Skin of body (tissue), 2 donors: Measurements from ENCODE around the gene HMBS. TPM values are rescaled to one million over a fixed set of nuclear protein-coding genes. Genes with fewer than 3 reads are reported as not detected.
A peak's percentile ranks its signal among the peaks of the same experiment; 100 is the strongest.
"Not testable (repeated sequence)": the region's sequence is repeated elsewhere in the genome, so short reads cannot be mapped to it uniquely, and the experiment has no call there.

Experiments used
- DNase-seq: peaks from one replicate; lab custom pipeline; 2025; lab: John Stamatoyannopoulos, UW
- total RNA-seq: library from RNA; depleted of rRNA; stranded (reverse); fragments of >200 nt; gene quantifications from one replicate; pipeline ENCODE4 v1.2.3, GENCODE V29; 2014

The HMBS gene
- 10.5 TPM for total RNA-seq

DNA sequence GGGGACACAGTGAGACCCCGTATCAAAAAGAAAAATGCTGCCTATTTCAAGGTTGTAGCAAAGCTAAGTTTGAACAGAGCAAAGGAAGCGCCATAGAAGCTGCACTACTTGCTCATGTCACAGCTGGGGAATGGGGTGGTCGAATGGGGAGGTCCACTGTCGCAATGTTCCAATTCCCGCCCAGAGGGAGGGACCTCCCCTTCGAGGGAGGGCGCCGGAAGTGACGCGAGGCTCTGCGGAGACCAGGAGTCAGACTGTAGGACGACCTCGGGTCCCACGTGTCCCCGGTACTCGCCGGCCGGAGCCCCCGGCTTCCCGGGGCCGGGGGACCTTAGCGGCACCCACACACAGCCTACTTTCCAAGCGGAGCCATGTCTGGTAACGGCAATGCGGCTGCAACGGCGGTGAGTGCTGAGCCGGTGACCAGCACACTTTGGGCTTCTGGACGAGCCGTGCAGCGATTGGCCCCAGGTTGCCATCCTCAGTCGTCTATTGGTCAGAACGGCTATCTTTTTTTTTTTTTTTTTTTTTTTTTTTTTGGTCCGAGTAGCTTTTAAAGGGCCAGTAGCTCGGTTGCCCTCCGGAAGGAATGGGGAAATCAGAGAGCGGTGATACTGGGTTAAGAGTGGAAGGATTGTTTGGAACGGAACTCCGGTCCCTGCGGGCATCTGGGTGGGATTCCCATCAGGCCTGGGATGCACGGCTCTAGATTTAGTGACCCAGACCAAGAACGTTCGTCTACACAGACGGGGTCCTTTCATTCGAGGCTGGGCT lies at the start of gene HMBS:
Gene HMBS, plus strand, starts transcription at position 219 of the 774 bp plus-strand sequence. Its CDS starts 153 bp downstream, at position 372.
- DNase-seq: peak; percentile 97

DNA sequence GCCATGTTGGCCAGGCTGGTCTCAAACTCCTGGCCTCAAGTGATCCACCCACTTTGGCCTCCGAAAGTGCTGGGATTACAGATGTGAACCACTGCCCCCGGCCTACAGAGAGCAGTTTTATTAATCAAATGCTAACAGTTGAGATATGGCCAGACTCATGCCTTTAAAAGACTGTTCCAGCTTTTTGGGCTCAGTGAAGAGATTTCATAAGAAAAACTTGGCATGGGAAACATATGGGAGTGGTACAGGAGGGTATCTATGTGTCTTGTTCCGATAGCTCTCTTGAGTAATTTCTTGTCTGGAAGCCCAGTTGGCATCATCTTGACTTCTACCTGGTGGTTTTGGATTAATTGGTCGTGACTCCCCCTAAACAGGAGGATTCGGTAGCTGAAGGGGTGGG lies 45.8 kb upstream of the HMBS start:
- DNase-seq: no peak

DNA sequence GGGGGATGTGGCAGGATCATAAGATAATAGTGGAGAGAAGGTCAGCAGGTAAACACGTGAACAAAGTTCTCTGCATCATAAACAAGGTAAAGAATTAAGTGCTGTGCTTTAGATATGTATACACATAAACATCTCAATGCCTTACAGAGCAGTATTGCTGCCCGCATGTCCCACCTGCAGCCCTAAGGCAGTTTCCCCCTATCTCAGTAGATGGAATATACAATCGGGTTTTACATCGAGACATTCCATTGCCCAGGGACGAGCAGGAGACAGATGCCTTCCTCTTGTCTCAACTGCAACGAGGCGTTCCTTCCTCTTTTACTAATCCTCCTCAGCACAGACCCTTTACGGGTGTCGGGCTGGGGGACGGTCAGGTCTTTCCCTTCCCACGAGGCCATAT lies 45.2 kb upstream of the HMBS start:
- DNase-seq: not testable (repeated sequence)

DNA sequence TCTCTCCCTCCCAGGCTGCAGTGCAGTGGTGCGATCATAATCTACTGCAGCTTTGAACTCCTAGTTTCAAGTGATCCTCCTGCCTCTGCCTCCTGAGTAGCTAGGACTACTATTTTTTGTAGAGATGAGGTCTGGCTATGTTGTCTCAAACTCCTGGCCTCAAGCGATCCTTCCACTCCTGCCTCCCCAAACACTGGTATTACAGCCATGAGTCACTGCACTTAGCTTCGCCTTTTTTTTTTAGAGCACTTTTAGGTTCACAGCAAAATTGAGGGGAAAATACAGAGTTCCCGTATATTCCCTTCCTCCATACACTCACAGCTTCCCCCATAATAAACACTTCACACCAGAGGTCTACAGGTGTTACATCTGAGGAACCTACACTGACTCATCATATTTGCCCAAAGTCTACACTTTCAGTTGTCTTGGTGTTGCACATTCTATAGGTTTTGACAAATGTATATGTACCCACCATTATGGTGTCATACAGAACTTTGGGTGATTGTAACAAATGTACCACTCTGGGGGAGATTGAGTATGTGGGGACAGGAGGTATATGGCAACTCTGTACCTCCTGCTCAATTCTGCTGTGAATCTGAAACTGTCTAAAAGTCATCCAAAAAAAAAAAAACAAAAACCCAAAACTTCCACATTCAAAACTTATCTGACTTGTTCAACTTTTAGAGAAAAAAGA lies 42.7 kb upstream of the HMBS start:
- DNase-seq: no peak

DNA sequence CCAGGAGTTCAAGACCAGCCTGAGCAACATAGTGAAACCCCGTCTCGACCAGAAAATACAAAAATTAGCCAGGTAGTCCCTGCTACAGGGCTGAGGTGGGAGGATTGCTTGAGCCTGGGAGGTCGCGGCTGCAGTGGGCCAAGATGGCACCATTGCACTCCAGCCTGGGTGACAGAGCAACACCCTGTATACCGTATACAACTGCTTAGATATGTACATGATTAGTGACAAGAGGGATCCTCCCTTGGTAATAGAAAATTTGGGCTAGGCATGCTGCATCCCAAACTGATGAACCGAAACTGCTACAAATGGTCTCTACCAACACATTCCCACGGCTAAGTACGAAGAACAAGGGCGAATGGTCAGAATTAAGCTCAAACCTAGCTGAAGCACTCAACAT lies 41.8 kb upstream of the HMBS start:
- DNase-seq: no peak

DNA sequence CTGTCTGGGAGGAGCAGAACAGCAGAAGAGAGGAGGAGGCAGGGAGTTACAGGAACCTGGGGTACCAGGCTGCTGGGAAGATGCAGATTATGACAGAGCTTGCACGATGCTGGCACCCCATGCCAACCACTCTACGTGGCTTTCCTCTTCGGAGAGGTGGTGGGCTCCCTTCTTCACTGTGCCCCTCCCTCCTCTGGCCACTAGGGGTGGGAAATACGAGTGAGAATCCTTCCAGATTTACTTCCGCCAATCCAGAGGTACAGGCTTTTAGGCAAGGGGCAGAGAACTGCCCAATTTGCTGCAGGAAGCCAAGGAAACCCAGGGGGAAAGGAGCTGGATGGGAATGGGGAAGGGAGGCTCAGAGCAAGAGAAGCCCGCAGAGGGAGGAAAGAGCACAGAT lies 40.0 kb upstream of the HMBS start:
- no peak for DNase-seq

DNA sequence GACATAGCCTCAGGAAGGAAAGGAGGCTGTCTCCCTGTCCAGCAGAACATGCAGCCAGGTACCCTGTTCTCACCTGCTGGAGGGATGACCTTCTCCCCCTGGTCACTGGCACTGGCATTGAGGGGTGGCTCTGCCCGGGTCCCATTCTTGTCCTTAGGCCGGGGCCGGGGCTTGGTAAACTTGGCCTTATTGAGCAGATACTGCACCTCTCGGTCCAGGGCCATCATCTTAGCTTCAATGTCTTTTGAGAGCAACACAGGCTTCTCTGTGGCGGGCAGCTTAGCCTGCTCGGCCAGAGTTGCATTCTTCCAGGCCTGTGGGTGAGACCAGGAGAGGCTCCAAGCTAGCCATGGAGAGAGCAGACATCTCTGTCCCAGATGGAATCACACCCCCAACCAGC lies 38.2 kb upstream of the HMBS start:
- DNase-seq: no peak

DNA sequence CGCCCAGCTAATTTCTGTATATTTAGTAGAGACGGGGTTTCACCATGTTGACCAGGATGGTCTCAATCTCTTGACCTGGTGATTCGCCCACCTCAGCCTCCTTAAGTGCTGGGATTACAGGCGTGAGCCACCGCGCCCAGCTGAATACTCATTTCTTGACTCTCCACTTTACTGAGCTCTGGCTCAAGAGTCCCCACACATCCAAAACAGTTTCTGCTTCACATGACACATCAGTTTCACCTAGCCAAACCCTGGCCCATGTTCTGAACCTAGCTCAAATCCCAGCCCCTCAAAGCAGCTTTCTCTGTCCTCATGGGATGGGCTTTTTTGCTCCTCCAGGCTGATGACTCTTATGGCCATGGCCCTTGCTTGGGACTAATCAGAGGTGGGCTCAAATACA lies 37.5 kb upstream of the HMBS start:
- no peak for DNase-seq

DNA sequence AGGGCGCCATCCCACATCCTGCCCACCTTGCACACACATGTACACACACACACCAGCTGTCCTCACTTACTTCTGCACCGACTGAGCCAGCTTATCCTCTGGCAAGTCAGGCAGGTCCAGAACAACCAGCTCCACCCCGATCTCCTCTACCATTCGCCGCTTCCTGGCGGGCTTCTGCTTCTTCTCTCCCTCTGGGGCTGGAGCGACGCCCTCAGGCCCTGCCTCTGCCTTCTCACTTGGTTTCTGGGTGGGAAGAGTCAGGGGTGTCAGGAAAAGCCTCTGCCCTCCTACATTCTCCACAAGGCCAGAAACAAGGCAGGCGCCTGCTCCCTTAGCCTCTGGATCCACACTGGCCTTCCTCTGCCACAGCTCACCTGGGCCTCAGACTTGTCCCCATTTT lies 36.0 kb upstream of the HMBS start:
- no peak for DNase-seq

DNA sequence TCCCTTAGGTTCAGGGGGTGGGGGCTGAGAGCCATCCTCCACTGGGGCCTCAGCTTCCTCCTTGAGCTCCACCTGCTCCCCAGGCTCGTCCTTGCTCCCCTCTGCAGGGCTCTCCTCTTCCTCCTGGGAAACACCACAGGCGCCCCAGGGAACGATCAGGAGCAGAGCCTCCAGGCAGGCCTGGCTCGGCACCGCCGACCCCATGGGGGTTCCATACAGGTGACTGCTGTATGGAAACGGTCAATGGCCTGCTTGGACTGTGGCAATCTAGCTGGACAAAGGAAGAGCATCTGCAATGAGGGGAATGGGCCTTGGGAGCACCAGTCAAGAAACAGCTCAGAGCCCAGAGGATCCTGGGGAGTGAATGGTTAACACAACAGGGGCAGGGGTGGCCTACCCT lies 35.6 kb upstream of the HMBS start:
- no peak for DNase-seq

DNA sequence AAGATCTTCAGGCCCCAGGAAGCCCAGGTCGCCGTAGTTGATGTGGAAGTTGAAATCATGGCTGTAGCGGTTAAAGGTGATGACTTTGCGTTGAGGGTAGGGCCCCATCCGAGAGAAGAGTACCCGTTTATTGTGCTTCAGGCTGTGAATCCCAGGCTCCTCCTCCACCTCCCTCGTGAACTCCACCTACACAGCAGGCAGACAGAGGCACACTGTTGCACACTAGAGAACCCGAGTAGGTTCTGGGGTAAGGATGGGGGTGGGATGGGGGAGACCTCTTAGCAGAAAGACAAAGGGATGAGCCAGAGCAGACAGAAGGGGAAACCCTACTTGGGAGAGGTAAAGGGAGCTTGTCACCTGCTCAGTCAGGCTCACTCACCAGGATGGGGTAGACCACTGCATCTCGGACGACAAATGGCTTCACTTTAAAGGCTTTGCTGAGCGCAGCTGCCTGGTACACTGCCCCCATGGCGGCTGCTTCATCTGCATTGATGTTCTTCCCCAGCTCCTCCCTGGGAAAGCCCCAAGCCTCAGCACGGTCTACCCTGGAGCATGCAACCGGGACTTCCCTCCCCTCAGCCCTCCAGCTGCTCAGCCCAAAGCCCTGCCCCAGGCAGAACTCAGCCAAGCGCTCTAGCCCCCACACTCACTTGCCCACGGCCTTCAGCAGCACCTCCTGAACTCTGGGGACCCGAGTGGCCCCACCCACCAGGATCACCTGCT lies 33.1 kb upstream of the HMBS start:
- no peak for DNase-seq

DNA sequence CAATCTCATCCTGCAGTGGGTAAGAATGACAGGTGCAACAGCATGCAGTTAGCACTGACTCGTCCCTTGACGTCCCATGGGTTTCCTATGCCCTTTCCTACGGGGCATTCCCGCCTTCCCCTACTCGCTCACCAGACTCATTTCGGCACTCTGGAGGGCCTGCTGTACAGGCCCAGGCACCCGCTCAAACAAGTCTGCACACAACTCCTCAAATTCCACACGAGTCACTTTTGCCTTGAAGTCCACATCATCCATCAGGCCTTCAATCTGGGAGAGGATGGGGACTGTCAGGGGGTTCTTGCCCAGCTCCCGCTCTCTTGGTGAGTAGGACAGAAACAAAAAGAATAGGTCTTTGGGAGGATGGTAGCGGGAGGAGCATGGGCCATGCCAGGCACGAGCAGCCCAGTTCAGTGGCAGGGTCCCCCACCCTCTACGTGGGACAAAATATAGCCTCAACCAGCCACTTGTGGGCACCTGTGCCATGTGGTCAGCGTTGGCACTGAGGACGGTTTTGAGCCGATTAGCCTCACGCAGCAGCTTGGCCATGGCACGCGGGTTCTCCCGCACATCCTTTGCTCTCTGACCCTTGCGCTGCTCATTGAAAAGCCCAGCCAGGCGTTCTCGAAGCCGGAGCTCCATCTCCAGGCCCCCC lies 32.4 kb upstream of the HMBS start:
- no peak for DNase-seq

DNA sequence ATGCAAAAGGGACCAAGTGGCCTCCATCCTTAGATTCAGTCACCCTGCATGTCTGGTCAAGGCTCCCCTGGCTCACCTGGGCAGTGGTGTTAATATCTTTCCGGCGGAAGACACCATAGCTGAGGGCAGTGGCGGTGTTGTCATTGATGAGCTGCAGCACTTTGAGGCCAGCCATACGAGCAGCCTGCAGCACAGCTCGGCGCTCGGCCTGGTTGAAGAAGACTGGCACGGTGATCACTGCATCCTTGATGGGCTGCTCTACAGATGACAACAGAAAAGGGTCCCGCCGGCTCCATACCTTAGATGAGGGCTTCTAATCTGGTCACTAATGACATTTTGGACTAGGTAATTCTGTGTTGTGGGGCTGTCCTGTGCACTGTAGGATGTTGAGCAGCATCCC lies 30.3 kb upstream of the HMBS start:
- DNase-seq: no peak

DNA sequence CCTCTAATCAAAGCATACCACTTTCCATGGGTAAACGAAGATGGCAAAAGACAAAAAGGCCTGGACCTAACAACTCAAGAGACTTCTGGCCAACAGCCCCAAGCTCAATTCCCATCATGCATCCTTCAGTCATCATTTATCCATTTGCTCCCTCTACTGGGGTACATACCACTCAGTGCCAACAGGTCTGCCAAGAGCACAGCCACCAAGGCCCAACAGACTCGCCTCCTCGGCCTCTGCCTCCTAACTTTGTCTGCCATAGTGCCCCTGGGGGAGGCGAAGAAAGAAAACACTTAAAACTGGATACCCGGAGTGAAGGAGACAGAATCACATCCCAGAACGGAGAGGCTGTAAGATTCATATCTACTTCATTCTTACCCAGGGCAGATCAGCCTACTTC lies 28.8 kb upstream of the HMBS start:
- no peak for DNase-seq

DNA sequence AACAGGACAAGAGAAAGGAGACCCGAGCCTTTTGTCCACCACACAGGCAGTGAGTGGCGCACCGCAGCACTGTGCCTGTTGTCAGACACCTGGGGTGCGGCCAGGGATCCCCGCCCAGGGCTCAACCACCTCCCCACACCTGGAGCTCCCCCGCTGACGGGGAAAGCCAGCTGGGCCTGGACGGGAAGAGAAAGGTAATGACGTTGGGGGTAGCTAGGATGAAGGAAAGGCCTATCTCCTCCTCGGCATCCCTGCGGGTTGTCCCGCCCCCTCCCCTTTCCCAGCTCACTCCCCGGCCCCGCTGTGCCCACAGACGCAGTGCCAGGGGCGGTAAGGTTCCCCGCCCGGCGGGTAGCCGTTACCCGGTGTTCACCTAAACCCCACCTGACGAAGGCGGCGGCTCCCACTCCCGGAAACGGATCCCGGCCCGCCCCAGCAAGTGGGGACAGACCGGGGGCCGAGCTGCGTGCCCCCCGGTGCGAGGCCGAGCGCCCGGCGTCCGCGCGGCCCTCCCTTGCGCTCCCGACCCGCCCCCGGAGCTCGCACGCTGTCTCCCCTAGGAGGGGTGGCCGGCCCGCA lies 28.2 kb upstream of the HMBS start:
- DNase-seq: no peak

DNA sequence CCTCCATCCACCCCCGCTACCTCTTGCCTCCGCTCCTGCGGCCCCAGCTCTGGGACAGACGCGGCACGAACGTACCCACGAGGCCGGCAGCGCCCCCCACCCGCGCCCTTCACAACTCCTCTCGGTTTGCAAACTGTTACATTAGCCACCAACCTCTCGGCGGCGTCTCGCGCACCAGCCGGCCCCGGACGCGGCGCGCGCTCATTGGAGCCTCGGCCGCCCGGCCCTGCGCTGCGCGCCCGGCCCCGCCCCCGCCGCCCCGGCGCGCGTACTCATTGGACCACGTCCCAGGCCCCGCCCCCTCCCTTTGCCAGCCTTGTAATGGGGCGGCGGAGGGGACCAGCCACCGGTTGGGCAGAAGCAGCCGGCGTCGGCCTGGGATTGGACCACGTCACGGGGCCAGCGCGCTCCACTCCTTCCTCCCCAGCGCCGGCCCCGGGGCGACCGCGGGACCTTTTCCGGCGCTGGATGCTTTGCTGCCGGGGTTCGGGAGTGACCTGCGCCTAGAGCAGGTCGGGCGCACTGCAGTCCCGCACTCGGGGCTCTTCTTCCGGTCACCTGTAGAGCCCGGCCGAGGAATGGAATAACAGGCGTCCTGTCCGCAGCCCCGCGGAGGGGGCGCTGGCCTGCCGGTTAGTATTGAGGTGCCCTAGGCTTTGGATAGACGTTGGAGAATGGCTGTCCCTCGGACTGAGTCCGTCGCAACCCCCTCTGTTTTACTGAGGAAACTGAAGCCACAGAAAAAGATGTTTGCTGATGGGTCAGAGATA lies 27.5 kb upstream of the HMBS start, which contains the start of gene HYOU1:
Gene HYOU1, minus strand, starts transcription at position 206 of the 770 bp plus-strand sequence. CDS start 1,045 bp downstream, outside the sequence.
- DNase-seq: peak; percentile 93

DNA sequence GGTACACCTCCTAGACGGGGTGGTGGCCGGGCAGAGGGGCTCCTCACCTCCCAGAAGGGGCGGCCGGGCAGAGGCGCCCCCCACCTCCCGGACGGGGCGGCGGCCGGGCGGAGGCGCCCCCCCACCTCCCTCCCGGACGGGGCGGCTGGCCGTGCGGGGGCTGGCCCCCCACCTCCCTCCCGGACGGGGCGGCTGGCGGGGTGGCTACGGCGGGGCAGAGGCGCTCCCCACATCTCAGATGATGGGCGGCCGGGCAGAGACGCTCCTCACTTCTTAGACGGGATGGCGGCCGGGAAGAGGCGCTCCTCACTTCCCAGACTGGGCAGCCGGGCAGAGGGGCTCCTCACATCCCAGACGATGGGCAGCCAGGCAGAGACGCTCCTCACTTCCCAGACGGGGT lies 25.6 kb upstream of the HMBS start:
- not testable (repeated sequence) for DNase-seq

DNA sequence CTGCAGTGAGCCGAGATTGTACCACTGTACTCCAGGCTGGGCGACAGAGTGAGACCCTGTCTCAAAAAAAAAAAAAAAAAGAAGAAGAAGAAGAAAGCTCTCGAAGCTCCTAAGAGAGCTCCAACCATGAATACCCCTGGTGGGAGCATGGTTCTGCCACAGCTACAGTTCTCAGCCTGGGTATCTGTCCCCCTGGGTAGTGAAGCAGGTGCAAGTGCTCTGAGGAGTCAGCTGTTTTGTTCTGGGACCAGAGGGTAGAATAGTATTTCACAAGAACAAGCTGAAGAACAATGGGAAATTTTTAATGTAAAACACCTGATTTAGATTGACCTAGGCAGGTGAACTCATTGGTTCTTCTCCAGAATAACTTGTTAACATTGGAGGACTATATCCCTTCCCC lies 23.4 kb upstream of the HMBS start:
- no peak for DNase-seq

DNA sequence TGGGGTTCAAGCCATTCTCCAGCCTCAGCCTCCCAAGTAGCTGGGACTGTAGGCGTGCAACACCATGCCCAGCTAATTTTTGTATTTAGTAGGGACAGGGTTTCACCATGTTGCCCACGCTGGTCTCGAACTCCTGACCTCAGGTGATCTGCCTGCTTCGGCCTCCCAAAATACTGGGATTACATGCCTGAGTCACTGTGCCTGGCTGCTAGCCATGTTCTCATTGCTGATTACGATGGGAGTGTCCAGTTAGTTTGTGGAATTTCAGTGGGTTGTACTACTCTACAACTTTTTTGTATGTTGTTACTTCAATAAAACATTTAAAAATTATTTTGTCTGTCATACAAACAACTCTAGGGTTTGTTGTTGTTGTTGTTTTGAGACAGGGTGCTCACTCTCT lies 21.9 kb upstream of the HMBS start:
- DNase-seq: no peak

DNA sequence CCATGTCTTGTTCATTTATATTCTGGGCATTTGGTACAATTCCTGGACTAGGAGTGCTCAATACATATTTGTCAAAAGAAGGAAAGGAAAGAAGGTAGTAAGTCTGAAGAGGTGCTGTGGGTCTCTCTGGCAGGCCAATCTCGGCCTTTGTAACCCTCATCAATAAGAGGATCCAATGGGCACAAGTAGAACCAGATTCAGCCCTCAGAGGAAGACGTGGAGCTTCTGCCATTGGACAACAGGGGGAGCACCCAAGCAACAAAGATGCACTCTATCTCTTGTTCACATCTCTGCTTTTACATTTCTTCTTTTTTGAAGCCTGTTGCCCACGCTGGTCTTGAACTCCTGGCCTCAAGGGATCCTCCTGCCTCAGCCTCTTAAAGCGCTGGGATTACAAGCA lies 19.3 kb upstream of the HMBS start:
- DNase-seq: no peak
